ENCODE measurements around the gene ZNF892.

ZNF892 gene

DNA sequence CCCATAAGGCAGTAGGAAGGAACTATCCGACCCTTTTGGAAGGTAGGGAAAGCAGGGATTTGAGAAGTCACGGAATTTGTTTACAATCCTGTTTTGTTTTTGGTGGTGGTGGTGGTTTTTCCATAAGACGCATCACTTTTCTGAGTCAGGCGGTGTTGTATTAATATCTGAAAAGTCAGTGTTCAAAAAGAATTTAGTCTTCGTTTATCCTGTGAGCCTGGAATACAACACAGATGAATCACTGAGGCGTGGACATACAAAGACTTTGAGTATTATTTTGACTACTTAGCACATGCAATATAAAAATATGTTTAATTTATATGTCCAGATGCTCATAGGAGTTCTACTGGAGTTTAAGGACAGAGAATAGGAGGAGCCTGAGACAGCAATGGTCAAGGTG is 785 bp downstream of the ZNF892 start:
- no peaks in the 10 kb centered on the region; the same call in 1 of the 2 replicates for H3K36me3 ChIP-seq
- H3K4me1 ChIP-seq: no peaks in the 10 kb centered on the region
- no peaks in the 10 kb centered on the region for H3K27me3 ChIP-seq
- DNase-seq: no peak
- H3K4me3 ChIP-seq (ENCODE audit: low read depth, low read length): peak overlapping the region; percentile 67
- TF ChIP-seq, protein P1, sequence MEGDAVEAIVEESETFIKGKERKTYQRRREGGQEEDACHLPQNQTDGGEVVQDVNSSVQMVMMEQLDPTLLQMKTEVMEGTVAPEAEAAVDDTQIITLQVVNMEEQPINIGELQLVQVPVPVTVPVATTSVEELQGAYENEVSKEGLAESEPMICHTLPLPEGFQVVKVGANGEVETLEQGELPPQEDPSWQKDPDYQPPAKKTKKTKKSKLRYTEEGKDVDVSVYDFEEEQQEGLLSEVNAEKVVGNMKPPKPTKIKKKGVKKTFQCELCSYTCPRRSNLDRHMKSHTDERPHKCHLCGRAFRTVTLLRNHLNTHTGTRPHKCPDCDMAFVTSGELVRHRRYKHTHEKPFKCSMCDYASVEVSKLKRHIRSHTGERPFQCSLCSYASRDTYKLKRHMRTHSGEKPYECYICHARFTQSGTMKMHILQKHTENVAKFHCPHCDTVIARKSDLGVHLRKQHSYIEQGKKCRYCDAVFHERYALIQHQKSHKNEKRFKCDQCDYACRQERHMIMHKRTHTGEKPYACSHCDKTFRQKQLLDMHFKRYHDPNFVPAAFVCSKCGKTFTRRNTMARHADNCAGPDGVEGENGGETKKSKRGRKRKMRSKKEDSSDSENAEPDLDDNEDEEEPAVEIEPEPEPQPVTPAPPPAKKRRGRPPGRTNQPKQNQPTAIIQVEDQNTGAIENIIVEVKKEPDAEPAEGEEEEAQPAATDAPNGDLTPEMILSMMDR (IDR thresholded peaks at IDR 0.05; ENCODE audit: low read depth, low read length): no peak
- no peaks in the 10 kb centered on the region for H3K9me3 ChIP-seq

DNA sequence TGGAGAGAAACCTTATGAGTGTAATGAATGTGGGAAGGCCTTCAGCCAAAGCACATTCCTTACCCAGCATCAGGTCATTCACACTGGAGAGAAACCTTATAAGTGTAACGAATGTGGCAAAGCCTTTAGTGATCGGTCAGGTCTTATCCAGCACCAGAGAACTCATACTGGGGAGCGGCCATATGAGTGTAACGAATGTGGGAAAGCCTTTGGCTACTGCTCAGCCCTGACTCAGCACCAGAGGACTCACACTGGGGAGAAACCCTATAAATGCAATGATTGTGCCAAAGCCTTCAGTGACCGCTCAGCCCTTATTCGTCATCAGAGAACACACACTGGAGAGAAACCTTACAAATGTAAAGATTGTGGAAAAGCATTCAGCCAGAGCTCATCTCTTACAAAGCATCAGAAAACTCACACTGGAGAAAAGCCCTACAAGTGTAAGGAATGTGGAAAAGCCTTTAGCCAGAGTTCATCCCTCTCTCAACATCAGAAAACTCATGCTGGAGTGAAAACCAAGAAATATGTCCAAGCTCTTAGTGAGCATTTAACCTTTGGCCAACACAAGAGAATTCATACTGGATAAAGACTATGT is 7.8 kb downstream of the ZNF892 start:
- H3K9me3 ChIP-seq: no peaks in the 10 kb centered on the region
- no peak for DNase-seq
- no peaks in the 10 kb centered on the region for H3K4me1 ChIP-seq
- no peaks in the 10 kb centered on the region for H3K27me3 ChIP-seq
- H3K36me3 ChIP-seq: no peaks in the 10 kb centered on the region; the same call in 1 of the 2 replicates
- H3K4me3 ChIP-seq (ENCODE audit: low read depth, low read length): no peak overlapping the region
- TF ChIP-seq, protein P1 (IDR thresholded peaks at IDR 0.05; ENCODE audit: low read depth, low read length): no peak

DNA sequence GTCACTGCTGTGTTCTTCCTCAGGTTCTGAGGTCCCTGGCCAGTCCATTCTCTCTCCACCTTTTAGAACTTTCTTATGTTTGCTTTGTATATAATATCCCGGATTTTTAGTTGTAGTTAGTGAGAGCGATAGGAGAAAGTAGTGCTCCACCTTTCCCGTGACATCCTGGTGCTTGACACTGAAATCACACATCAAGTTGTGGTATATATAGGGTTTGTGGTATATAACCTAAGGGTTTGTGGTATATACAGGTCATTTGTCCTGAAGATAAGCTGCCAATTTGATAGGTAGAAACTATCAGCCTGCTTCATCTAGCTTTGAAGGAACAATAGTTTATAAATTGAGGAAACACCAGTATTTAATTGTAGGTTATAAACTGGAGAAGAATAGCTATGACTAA is 13.1 kb downstream of the ZNF892 start:
- no peaks in the 10 kb centered on the region for H3K27me3 ChIP-seq
- no peaks in the 10 kb centered on the region for H3K4me1 ChIP-seq
- H3K9me3 ChIP-seq: no peaks in the 10 kb centered on the region
- no peak for DNase-seq
- no peak overlapping the region for H3K4me3 ChIP-seq (ENCODE audit: low read depth, low read length)
- no peaks in the 10 kb centered on the region for H3K36me3 ChIP-seq
- TF ChIP-seq, protein P1 (IDR thresholded peaks at IDR 0.05; ENCODE audit: low read depth, low read length): no peak

DNA sequence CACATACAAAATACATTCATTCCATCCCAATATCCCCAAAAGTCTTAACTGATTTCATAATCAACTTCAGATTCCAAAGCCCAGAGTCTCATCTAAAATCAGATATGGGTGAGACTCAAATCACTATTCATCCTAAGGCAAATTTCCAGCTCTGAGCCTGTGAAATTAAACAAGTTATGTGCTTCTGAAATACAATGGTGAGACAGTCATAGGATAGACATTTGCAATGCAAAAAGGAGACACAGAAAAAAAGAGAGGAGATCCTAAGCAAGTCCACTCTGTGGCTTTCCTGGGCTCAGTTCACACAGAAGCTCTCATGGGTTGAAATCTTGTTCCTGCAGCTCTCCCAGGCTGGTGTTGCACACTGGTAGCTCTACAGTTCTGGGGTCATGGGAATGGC is 18.3 kb downstream of the ZNF892 start:
- H3K36me3 ChIP-seq: no peaks in the 10 kb centered on the region
- H3K4me3 ChIP-seq (ENCODE audit: low read depth, low read length): no peak overlapping the region
- H3K4me1 ChIP-seq: no peaks in the 10 kb centered on the region
- no peak for DNase-seq
- H3K9me3 ChIP-seq: no peaks in the 10 kb centered on the region
- TF ChIP-seq, protein P1 (IDR thresholded peaks at IDR 0.05; ENCODE audit: low read depth, low read length): no peak
- no peaks in the 10 kb centered on the region for H3K27me3 ChIP-seq

DNA sequence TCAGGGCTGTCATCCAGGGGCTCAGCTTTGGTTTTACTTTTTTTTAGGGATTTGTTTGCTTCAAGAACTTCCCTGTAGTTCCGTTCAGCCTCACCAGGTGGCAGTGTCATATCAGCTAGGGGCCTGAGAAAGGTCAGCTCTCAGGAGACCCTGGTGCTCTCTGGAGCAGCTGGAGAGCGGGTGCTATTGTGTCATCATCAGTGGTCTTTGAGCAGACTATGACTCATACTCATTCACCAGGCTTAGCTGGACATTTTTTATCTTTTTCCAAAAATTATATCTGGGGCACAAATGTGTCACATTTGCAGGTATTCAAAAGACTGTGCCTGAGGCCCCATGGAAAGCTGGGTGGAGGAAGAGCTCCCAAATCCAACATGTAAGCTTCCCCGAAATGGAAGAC is 24.4 kb downstream of the ZNF892 start:
- H3K4me3 ChIP-seq (ENCODE audit: low read depth, low read length): no peak overlapping the region
- peak; percentile 49 for DNase-seq

DNA sequence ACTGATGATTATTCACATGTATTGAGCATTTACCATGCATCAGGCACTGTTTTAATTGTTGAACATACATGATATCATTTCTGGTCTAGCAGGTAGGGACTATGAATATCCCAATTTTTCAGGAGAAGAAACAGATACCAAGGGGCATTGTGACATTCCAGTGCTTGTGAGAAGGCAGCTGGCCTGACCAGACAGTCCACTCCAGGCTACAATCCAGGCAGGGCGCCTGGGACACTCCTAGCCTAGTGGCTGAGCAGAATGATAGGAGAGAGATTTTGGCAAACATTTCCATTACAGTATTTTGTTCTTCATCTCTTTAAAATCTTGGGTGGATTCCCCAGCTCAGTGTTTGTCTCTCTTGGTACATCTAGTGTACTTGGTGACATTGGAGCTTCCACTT is 24.9 kb downstream of the ZNF892 start:
- H3K4me3 ChIP-seq (ENCODE audit: low read depth, low read length): no peak overlapping the region
- H3K9me3 ChIP-seq: no peaks in the 10 kb centered on the region
- H3K27me3 ChIP-seq: no peaks in the 10 kb centered on the region
- no peaks in the 10 kb centered on the region for H3K36me3 ChIP-seq
- no peak for DNase-seq
- no peaks in the 10 kb centered on the region for H3K4me1 ChIP-seq
- TF ChIP-seq, protein P1 (IDR thresholded peaks at IDR 0.05; ENCODE audit: low read depth, low read length): no peak

More for the DNA sequence above, 24.4 kb downstream of the ZNF892 start:
- Histone ChIP-seq H3K27me3 (no peaks in the 10 kb centered on the region), H3K36me3 (no peaks in the 10 kb centered on the region), H3K4me1 (no peaks in the 10 kb centered on the region), H3K9me3 (no peaks in the 10 kb centered on the region)
- TF ChIP-seq, protein P1 (IDR thresholded peaks at IDR 0.05; ENCODE audit: low read depth, low read length): peak; percentile 60

All from BE2C (cell line).